K562 (cell line): ENCODE data around the gene DR1. TPM values are rescaled to one million over a fixed set of nuclear protein-coding genes. Genes with fewer than 3 reads are reported as not detected.

Source experiments
- ATAC-seq: fragments of 200-7000 bp; cut with Tn5 transposase; 3 replicates; pipeline ENCODE4 v1.9.1; 2020; ENCODE audit warnings: moderate library complexity
- BruUV-seq: library from RNA; stranded (reverse); fragments of 400-500 nt; replicated peaks from 2 replicates; lab custom pipeline; 2021; lab: Mats Ljungman, UMichigan
- CTCF ChIA-PET: fragments of 300-600 bp; formaldehyde crosslinking; extraction: SDS; loops from one replicate; lab custom pipeline; 2021; ENCODE audit warnings: low intra/inter-chr PET ratio; lab: Yijun Ruan, JAX
- POLR2A ChIA-PET: fragments of 300-600, 350-650 bp; sonication (Branson Sonifier 250); formaldehyde crosslinking; extraction: SDS; loops from one replicate; lab custom pipeline; 2021; ENCODE audit warnings: antibody characterized with exemption, inconsistent platforms; lab: Yijun Ruan, JAX
- DNase-seq, 4 experiments: peaks; one replicate each; pipeline versions ENCODE4 v3.0.0 to v3.0.0-alpha.2; 2011 to 2018; ENCODE audit warnings: low spot score in 3 of 4, mixed read lengths in 3 of 4; ENCODE audit errors: extremely low read depth in 1 of 4
- FAIRE-seq: peaks from 2 replicates; lab custom pipeline; 2011; peaks lifted over from hg19 to GRCh38; lab: Jason Lieb, UNC
- H2AFZ ChIP-seq: 2 replicates; pipeline ENCODE4 v1.6.0; 2011; ENCODE audit warnings: low read depth, low read length, control low read depth, inconsistent platforms
- H3K27ac ChIP-seq: fragments of 200-600 bp; 3 replicates; pipeline ENCODE4 v1.8.0; 2011; ENCODE audit warnings: low read depth, mild to moderate bottlenecking, control low read depth, inconsistent platforms, low read length, moderate library complexity, mixed read lengths; ENCODE audit errors: extremely low read depth
- H3K27me3 ChIP-seq, 2 experiments: fragments of 300-600 bp in 1 of 2; 2 replicates in 1 of 2; 3 replicates in 1 of 2; pipeline versions ENCODE4 v1.6.0 to v1.8.0; 2011; ENCODE audit warnings: inconsistent platforms in 2 of 2, low read length in 2 of 2, mild to moderate bottlenecking in 1 of 2, mixed read lengths in 1 of 2, moderate library complexity in 1 of 2; ENCODE audit not compliant: control insufficient read depth in 2 of 2, insufficient read depth in 2 of 2
- H3K36me3 ChIP-seq: fragments of 300-600 bp; 3 replicates; pipeline ENCODE4 v1.8.0; 2011; ENCODE audit warnings: mild to moderate bottlenecking, low read length, inconsistent platforms; ENCODE audit not compliant: control insufficient read depth, insufficient read depth
- H3K4me1 ChIP-seq, 2 experiments: fragments of 200-600 bp in 1 of 2; replicated peaks in 1 of 2; 2 replicates in 1 of 2; 3 replicates in 1 of 2; pipeline versions ENCODE4 v1.5.1 to v1.8.0; 2011; ENCODE audit warnings: inconsistent platforms in 2 of 2, low read length in 2 of 2, mild to moderate bottlenecking in 1 of 2, mixed read lengths in 1 of 2, moderate library complexity in 1 of 2; ENCODE audit not compliant: control insufficient read depth in 2 of 2, insufficient read depth in 2 of 2
- H3K4me2 ChIP-seq: 2 replicates; pipeline ENCODE4 v1.6.1; 2011; ENCODE audit warnings: low read length, control low read depth, inconsistent platforms, mixed read lengths; ENCODE audit not compliant: insufficient read depth
- H3K4me3 ChIP-seq: fragments of 200-600 bp; sonication (generic), shearing (Covaris generic); 2 replicates; pipeline ENCODE4 v1.5.1; 2016; ENCODE audit warnings: control low read depth, inconsistent platforms
- H3K79me2 ChIP-seq: fragments of 200-600 bp; 3 replicates; pipeline ENCODE4 v1.8.0; 2011; ENCODE audit warnings: low read length, inconsistent platforms; ENCODE audit not compliant: control insufficient read depth, insufficient read depth
- H3K9ac ChIP-seq, 2 experiments: 2 replicates each; pipeline versions ENCODE4 v1.6.0 to v1.6.1; 2011; ENCODE audit warnings: low read depth in 2 of 2, low read length in 2 of 2, control low read depth in 1 of 2, inconsistent platforms in 1 of 2, mild to moderate bottlenecking in 1 of 2, mixed read lengths in 1 of 2; ENCODE audit not compliant: insufficient read depth in 1 of 2
- H3K9me1 ChIP-seq: one replicate; pipeline ENCODE4 v1.6.0; 2011; ENCODE audit warnings: inconsistent platforms, mild to moderate bottlenecking, low read length, moderate library complexity; ENCODE audit not compliant: control insufficient read depth, insufficient read depth
- H3K9me3 ChIP-seq: replicated peaks from 2 replicates; pipeline ENCODE4 v1.5.1; 2011; ENCODE audit warnings: low read depth, low read length, inconsistent platforms; ENCODE audit not compliant: control insufficient read depth, insufficient read depth
- H4K20me1 ChIP-seq: replicated peaks from 2 replicates; pipeline ENCODE4 v1.6.1; 2011; ENCODE audit warnings: low read length, inconsistent platforms, mixed read lengths; ENCODE audit not compliant: control insufficient read depth, insufficient read depth
- ATF2 ChIP-seq: sonication (generic); formaldehyde crosslinking; IDR thresholded peaks from 2 replicates; pipeline ENCODE4 v1.8.1; 2022; ENCODE audit warnings: missing genetic modification reagents
- BRCA1 ChIP-seq, 2 experiments: fragments of 450-650 bp in 1 of 2; sonication (generic) in 1 of 2; formaldehyde crosslinking in 1 of 2; IDR thresholded peaks; 2 replicates each; pipeline versions ENCODE4 v1.5.0 to v1.6.1; 2017 to 2020; ENCODE audit warnings: mild to moderate bottlenecking in 1 of 2, missing genetic modification reagents in 1 of 2
- ID3 ChIP-seq, 2 experiments: fragments of 250-450 bp in 1 of 2; fragments of 450-650 bp in 1 of 2; sonication (Bioruptor Pico) in 1 of 2; IDR thresholded peaks; 2 replicates each; pipeline versions ENCODE4 v1.6.1 to v1.8.0; 2016 to 2021; ENCODE audit warnings: mild to moderate bottlenecking in 2 of 2, moderate library complexity in 2 of 2, missing compliant biosample characterization in 1 of 2, missing genetic modification characterization in 1 of 2
- KLF1 ChIP-seq: fragments of 450-650 bp; IDR thresholded peaks from 2 replicates; pipeline ENCODE4 v1.6.1; 2016; ENCODE audit warnings: missing genetic modification characterization, missing compliant biosample characterization
- KLF16 ChIP-seq: IDR thresholded peaks from 2 replicates; pipeline ENCODE4 v1.6.1; 2016; ENCODE audit warnings: antibody characterized with exemption
- NELFE ChIP-seq: IDR thresholded peaks from 2 replicates; pipeline ENCODE4 v1.6.1; 2011; ENCODE audit warnings: mild to moderate bottlenecking; ENCODE audit not compliant: insufficient read depth, insufficient read length
- PTRF ChIP-seq: fragments of 450-650 bp; IDR thresholded peaks from 2 replicates; pipeline ENCODE4 v1.6.1; 2016; ENCODE audit warnings: mild to moderate bottlenecking, missing genetic modification characterization, missing compliant biosample characterization
- REST ChIP-seq, 2 experiments: fragments of 450-650 bp; formaldehyde crosslinking in 1 of 2; IDR thresholded peaks; 2 replicates each; pipeline versions ENCODE4 v1.4.0 to v1.6.1; 2014 to 2020; ENCODE audit warnings: mild to moderate bottlenecking in 2 of 2, borderline replicate concordance in 1 of 2, low read depth in 1 of 2
- SPI1 ChIP-seq: IDR thresholded peaks from 2 replicates; pipeline ENCODE4 v1.6.1; 2011; ENCODE audit warnings: low read depth, low read length, control low read depth, borderline replicate concordance
- ZNF76 ChIP-seq: fragments of 250-450 bp; sonication (Bioruptor Pico); IDR thresholded peaks from 2 replicates; pipeline ENCODE4 v1.4.0; 2020; ENCODE audit warnings: mild to moderate bottlenecking, moderate library complexity, borderline replicate concordance
- WGBS: fragments of 100-300 bp; shearing (Covaris generic); methylation state at CpG from one replicate; pipeline ENCODE4 v1.1.6; 2016; ENCODE audit warnings: low coverage, mixed read lengths; ENCODE audit not compliant: insufficient coverage; ENCODE audit errors: missing lambda C conversion rate; 5-methylcytosine and 5-hydroxymethylcytosine counted together
- in situ Hi-C: fragments of 300-500 bp; cut with MboI; formaldehyde crosslinking; loops from 4 replicates; pipeline ENCODE4 v1.15.0; 2018; ENCODE audit warnings: inconsistent platforms, mixed read lengths
- intact Hi-C: fragments of 100-400 bp; cut with micrococcal nuclease; formaldehyde crosslinking; loops from 2 replicates; pipeline ENCODE4 v1.14.2; 2022
- polyA plus RNA-seq, 8 experiments: library from polyadenylated mRNA; depleted of rRNA in 4 of 8; stranded (reverse) in 5 of 8; unstranded in 3 of 8; fragments of >200 nt; fragmentation: Nextera tagmentation in 2 of 8; fragmentation: Illumina TruSeq in 1 of 8; extraction: Ambion mirVana in 2 of 8; extraction: Trizol in 1 of 8; gene quantifications; 2 replicates each; pipeline versions ENCODE4 v1.2.1 to v1.2.3, GENCODE V29; 2011 to 2014; ENCODE audit warnings: inconsistent platforms in 1 of 8, missing spikeins in 1 of 8
- total RNA-seq, 7 experiments: library from RNA; depleted of rRNA in 6 of 7; stranded (reverse); fragments of >200 nt in 6 of 7; fragmentation: Illumina TruSeq in 2 of 7; extraction: Trizol in 2 of 7; gene quantifications; 2 replicates each; pipeline versions ENCODE4 v1.2.1 to v1.2.3, GENCODE V29; 2011 to 2021; ENCODE audit warnings: low replicate concordance in 1 of 7

The DR1 gene
- total and polyA plus RNA-seq, 9 of the 15 experiments (the other 6 are each of a cell fraction or from before 2014, with no cell fraction given): 8.1 to 78.8 (median 46.3) TPM

- POLR2A ChIA-PET: interaction anchor here (0.7 to 1.5 kb wide), 5 partner anchors 8 to 34 kb away, joined by 3 to 5 read pairs (median 4); no protein-coding TSS in a partner anchor
- Histone ChIP-seq H3K9me3 (no peaks in the 10 kb centered on the region), H3K9ac (no peak overlapping the region), H3K4me1 (peaks cover 0 to 3% of the 10 kb centered on the region in 2 experiments; a peak in 2 of 5 replicates), H3K9me1 (no peaks in the 10 kb centered on the region), H3K79me2 (no peaks in the 10 kb centered on the region), H3K36me3 (no peaks in the 10 kb centered on the region), H3K27ac (no peak overlapping the region), H4K20me1 (no peaks in the 10 kb centered on the region), H3K27me3 (no peaks in the 10 kb centered on the region), H3K4me2 (no peak overlapping the region), H3K4me3 (no peak overlapping the region), H2AFZ (no peak overlapping the region)
- in situ Hi-C loops: loop anchor here (10.0 kb wide), 2 partner anchors 130 to 320 kb away; no protein-coding TSS in a partner anchor
- intact Hi-C loops: loop anchor here (2.0 to 5.0 kb wide), 6 partner anchors 43 to 540 kb away; partner anchors contain the start of genes DR1 and MTF2
- peak; percentile 74 for FAIRE-seq
- peak; percentile 46 to 67 (median 52) for DNase-seq
- peak; percentile 90 for ATAC-seq
- no TSS peak for BruUV-seq
- CTCF ChIA-PET: interaction anchor here (0.7 to 1.3 kb wide), 5 partner anchors 133 to 510 kb away, joined by 3 to 5 read pairs (median 4); no protein-coding TSS in a partner anchor
- WGBS: 0% methylated on average over 2 of the region's 2 CpGs
- no peak for TF ChIP-seq SPI1
- TF ChIP-seq ATF2 (CRISPR knock-in tag): no peak
- TF ChIP-seq KLF1 (tag): no peak
- TF ChIP-seq ZNF76 (CRISPR knock-in tag): no peak
- no peak for TF ChIP-seq PTRF (tag)
- 0 out of 2 replicates have a peak, but pooled peaks have one; percentile 16 for TF ChIP-seq KLF16
- no peak for TF ChIP-seq NELFE
- TF ChIP-seq ID3 (CRISPR knock-in tag; IDR thresholded peaks at IDR 0.05): no peak
- no peak for TF ChIP-seq ID3 (tag; IDR thresholded peaks at IDR 0.05)
- peak; percentile 71; the same call in 1 of the 2 replicates for TF ChIP-seq REST (IDR thresholded peaks at IDR 0.05; ENCODE audit: borderline replicate concordance)
- no peak for TF ChIP-seq REST (CRISPR knock-in tag; IDR thresholded peaks at IDR 0.05; ENCODE audit: low read depth)
- TF ChIP-seq BRCA1 (IDR thresholded peaks at IDR 0.05): no peak
- TF ChIP-seq BRCA1 (CRISPR knock-in tag; IDR thresholded peaks at IDR 0.05): no peak
Measured at GRCh38 chr1:93304716-93305138, 41.0 kb upstream of the DR1 start.
